K562 (cell line): ENCODE results near the gene FLRT1. TPM values are rescaled to one million over a fixed set of nuclear protein-coding genes. Genes with fewer than 3 reads are reported as not detected.

ENCODE experiments used
- ATAC-seq: fragments of 200-7000 bp; cut with Tn5 transposase; 3 replicates; pipeline ENCODE4 v1.9.1; 2020; ENCODE audit warnings: moderate library complexity
- BruUV-seq: library from RNA; stranded (reverse); fragments of 400-500 nt; replicated peaks from 2 replicates; lab custom pipeline; 2021; lab: Mats Ljungman, UMichigan
- CTCF ChIA-PET: fragments of 300-600 bp; formaldehyde crosslinking; extraction: SDS; loops from one replicate; lab custom pipeline; 2021; ENCODE audit warnings: low intra/inter-chr PET ratio; lab: Yijun Ruan, JAX
- POLR2A ChIA-PET: fragments of 300-600, 350-650 bp; sonication (Branson Sonifier 250); formaldehyde crosslinking; extraction: SDS; loops from one replicate; lab custom pipeline; 2021; ENCODE audit warnings: antibody characterized with exemption, inconsistent platforms; lab: Yijun Ruan, JAX
- DNase-seq, 4 experiments: peaks; one replicate each; pipeline versions ENCODE4 v3.0.0 to v3.0.0-alpha.2; 2011 to 2018; ENCODE audit warnings: low spot score in 3 of 4, mixed read lengths in 3 of 4; ENCODE audit errors: extremely low read depth in 1 of 4
- FAIRE-seq: peaks from 2 replicates; lab custom pipeline; 2011; peaks lifted over from hg19 to GRCh38; lab: Jason Lieb, UNC
- H2AFZ ChIP-seq: 2 replicates; pipeline ENCODE4 v1.6.0; 2011; ENCODE audit warnings: low read depth, low read length, control low read depth, inconsistent platforms
- H3K27ac ChIP-seq: fragments of 200-600 bp; 3 replicates; pipeline ENCODE4 v1.8.0; 2011; ENCODE audit warnings: low read depth, mild to moderate bottlenecking, control low read depth, inconsistent platforms, low read length, moderate library complexity, mixed read lengths; ENCODE audit errors: extremely low read depth
- H3K27me3 ChIP-seq, 2 experiments: fragments of 300-600 bp in 1 of 2; 2 replicates in 1 of 2; 3 replicates in 1 of 2; pipeline versions ENCODE4 v1.6.0 to v1.8.0; 2011; ENCODE audit warnings: inconsistent platforms in 2 of 2, low read length in 2 of 2, mild to moderate bottlenecking in 1 of 2, mixed read lengths in 1 of 2, moderate library complexity in 1 of 2; ENCODE audit not compliant: control insufficient read depth in 2 of 2, insufficient read depth in 2 of 2
- H3K36me3 ChIP-seq: fragments of 300-600 bp; 3 replicates; pipeline ENCODE4 v1.8.0; 2011; ENCODE audit warnings: mild to moderate bottlenecking, low read length, inconsistent platforms; ENCODE audit not compliant: control insufficient read depth, insufficient read depth
- H3K4me1 ChIP-seq, 2 experiments: fragments of 200-600 bp in 1 of 2; replicated peaks in 1 of 2; 2 replicates in 1 of 2; 3 replicates in 1 of 2; pipeline versions ENCODE4 v1.5.1 to v1.8.0; 2011; ENCODE audit warnings: inconsistent platforms in 2 of 2, low read length in 2 of 2, mild to moderate bottlenecking in 1 of 2, mixed read lengths in 1 of 2, moderate library complexity in 1 of 2; ENCODE audit not compliant: control insufficient read depth in 2 of 2, insufficient read depth in 2 of 2
- H3K4me2 ChIP-seq: 2 replicates; pipeline ENCODE4 v1.6.1; 2011; ENCODE audit warnings: low read length, control low read depth, inconsistent platforms, mixed read lengths; ENCODE audit not compliant: insufficient read depth
- H3K4me3 ChIP-seq: fragments of 200-600 bp; sonication (generic), shearing (Covaris generic); 2 replicates; pipeline ENCODE4 v1.5.1; 2016; ENCODE audit warnings: control low read depth, inconsistent platforms
- H3K79me2 ChIP-seq: fragments of 200-600 bp; 3 replicates; pipeline ENCODE4 v1.8.0; 2011; ENCODE audit warnings: low read length, inconsistent platforms; ENCODE audit not compliant: control insufficient read depth, insufficient read depth
- H3K9ac ChIP-seq, 2 experiments: 2 replicates each; pipeline versions ENCODE4 v1.6.0 to v1.6.1; 2011; ENCODE audit warnings: low read depth in 2 of 2, low read length in 2 of 2, control low read depth in 1 of 2, inconsistent platforms in 1 of 2, mild to moderate bottlenecking in 1 of 2, mixed read lengths in 1 of 2; ENCODE audit not compliant: insufficient read depth in 1 of 2
- H3K9me1 ChIP-seq: one replicate; pipeline ENCODE4 v1.6.0; 2011; ENCODE audit warnings: inconsistent platforms, mild to moderate bottlenecking, low read length, moderate library complexity; ENCODE audit not compliant: control insufficient read depth, insufficient read depth
- H3K9me3 ChIP-seq: replicated peaks from 2 replicates; pipeline ENCODE4 v1.5.1; 2011; ENCODE audit warnings: low read depth, low read length, inconsistent platforms; ENCODE audit not compliant: control insufficient read depth, insufficient read depth
- H4K20me1 ChIP-seq: replicated peaks from 2 replicates; pipeline ENCODE4 v1.6.1; 2011; ENCODE audit warnings: low read length, inconsistent platforms, mixed read lengths; ENCODE audit not compliant: control insufficient read depth, insufficient read depth
- BHLHE40 ChIP-seq: IDR thresholded peaks from 2 replicates; pipeline ENCODE4 v1.6.1; 2011; ENCODE audit warnings: low read length, improper control_type of control experiment
- BMI1 ChIP-seq: fragments of 150-350 bp; IDR thresholded peaks from 2 replicates; pipeline ENCODE4 v1.6.1; 2014; ENCODE audit warnings: low read length
- GATAD2B ChIP-seq: fragments of 450-650 bp; IDR thresholded peaks from 2 replicates; pipeline ENCODE4 v1.6.1; 2017; ENCODE audit warnings: mild to moderate bottlenecking, borderline replicate concordance
- IRF1 ChIP-seq: sonication (generic); formaldehyde crosslinking; IDR thresholded peaks from 2 replicates; pipeline ENCODE4 v1.8.0; 2022; ENCODE audit warnings: missing genetic modification reagents, mild to moderate bottlenecking, borderline replicate concordance
- JUNB ChIP-seq: fragments of 450-650 bp; formaldehyde crosslinking; conservative IDR thresholded peaks from 2 replicates; pipeline ENCODE4 v1.4.0; 2020; ENCODE audit warnings: mild to moderate bottlenecking
- NFXL1 ChIP-seq: fragments of 450-650 bp; formaldehyde crosslinking; IDR thresholded peaks from 2 replicates; pipeline ENCODE4 v1.4.0; 2021; ENCODE audit warnings: mild to moderate bottlenecking
- PHF20 ChIP-seq: fragments of 450-650 bp; IDR thresholded peaks from 2 replicates; pipeline ENCODE4 v1.6.1; 2018; ENCODE audit not compliant: partially characterized antibody
- TBL1XR1 ChIP-seq, 2 experiments: IDR thresholded peaks; 2 replicates each; pipeline ENCODE4 v1.6.1; 2012; ENCODE audit warnings: improper control_type of control experiment in 2 of 2, low read length in 2 of 2, mild to moderate bottlenecking in 1 of 2
- TCF7L2 ChIP-seq: fragments of 150-350 bp; IDR thresholded peaks from 2 replicates; pipeline ENCODE4 v1.6.1; 2016; ENCODE audit warnings: low read depth, mild to moderate bottlenecking, low read length, moderate library complexity
- TFE3 ChIP-seq: fragments of 450-650 bp; formaldehyde crosslinking; IDR thresholded peaks from 2 replicates; pipeline ENCODE4 v1.4.0; 2020; ENCODE audit warnings: mild to moderate bottlenecking, mixed read lengths
- ZBTB33 ChIP-seq: sonication (generic); formaldehyde crosslinking; IDR thresholded peaks from 2 replicates; pipeline ENCODE4 v1.8.1; 2023; ENCODE audit warnings: mild to moderate bottlenecking, missing genetic modification reagents
- ZNF140 ChIP-seq: fragments of 250-450 bp; sonication (Bioruptor Pico); IDR thresholded peaks from 2 replicates; pipeline ENCODE4 v1.8.0; 2021; ENCODE audit warnings: moderate library complexity, mild to moderate bottlenecking, inconsistent platforms
- ZNF398 ChIP-seq: fragments of 250-450 bp; sonication (Bioruptor Pico); IDR thresholded peaks from 2 replicates; pipeline ENCODE4 v1.8.0; 2021; ENCODE audit warnings: moderate library complexity, mild to moderate bottlenecking, inconsistent platforms
- ZNF444 ChIP-seq: fragments of 250-450 bp; sonication (Bioruptor Pico); IDR thresholded peaks from 2 replicates; pipeline ENCODE4 v1.4.0; 2020; ENCODE audit warnings: mild to moderate bottlenecking, moderate library complexity
- ZNF780A ChIP-seq: fragments of 250-450 bp; sonication (Bioruptor Pico); IDR thresholded peaks from 2 replicates; pipeline ENCODE4 v1.5.0; 2021; ENCODE audit warnings: mild to moderate bottlenecking
- ZZZ3 ChIP-seq: fragments of 450-650 bp; IDR thresholded peaks from 2 replicates; pipeline ENCODE4 v1.6.1; 2016; ENCODE audit warnings: antibody characterized with exemption, mild to moderate bottlenecking, moderate library complexity
- whole genome bisulfite sequencing: fragments of 100-300 bp; shearing (Covaris generic); methylation state at CpG from one replicate; pipeline ENCODE4 v1.1.6; 2016; ENCODE audit warnings: low coverage, mixed read lengths; ENCODE audit not compliant: insufficient coverage; ENCODE audit errors: missing lambda C conversion rate; 5-methylcytosine and 5-hydroxymethylcytosine counted together
- in situ Hi-C: fragments of 300-500 bp; cut with MboI; formaldehyde crosslinking; loops from 4 replicates; pipeline ENCODE4 v1.15.0; 2018; ENCODE audit warnings: inconsistent platforms, mixed read lengths
- intact Hi-C: fragments of 100-400 bp; cut with micrococcal nuclease; formaldehyde crosslinking; loops from 2 replicates; pipeline ENCODE4 v1.14.2; 2022
- polyA plus RNA-seq, 8 experiments: library from polyadenylated mRNA; depleted of rRNA in 4 of 8; stranded (reverse) in 5 of 8; unstranded in 3 of 8; fragments of >200 nt; fragmentation: Nextera tagmentation in 2 of 8; fragmentation: Illumina TruSeq in 1 of 8; extraction: Ambion mirVana in 2 of 8; extraction: Trizol in 1 of 8; gene quantifications; 2 replicates each; pipeline versions ENCODE4 v1.2.1 to v1.2.3, GENCODE V29; 2011 to 2014; ENCODE audit warnings: inconsistent platforms in 1 of 8, missing spikeins in 1 of 8
- total RNA-seq, 7 experiments: library from RNA; depleted of rRNA in 6 of 7; stranded (reverse); fragments of >200 nt in 6 of 7; fragmentation: Illumina TruSeq in 2 of 7; extraction: Trizol in 2 of 7; gene quantifications; 2 replicates each; pipeline versions ENCODE4 v1.2.1 to v1.2.3, GENCODE V29; 2011 to 2021; ENCODE audit warnings: low replicate concordance in 1 of 7

Gene FLRT1
- total and polyA plus RNA-seq, 9 of the 15 experiments (the other 6 are each of a cell fraction or from before 2014, with no cell fraction given): not detected

- ChIA-PET CTCF (no interaction called here), POLR2A (no interaction called here)
- DNase-seq (no peak), ATAC-seq (no peak), FAIRE-seq (no peak)
- Histone ChIP-seq H3K4me1 (peaks cover 0 to 37% of the 10 kb centered on the region in 2 experiments; a peak in 2 of 5 replicates), H3K79me2 (no peaks in the 10 kb centered on the region), H3K9me1 (no peaks in the 10 kb centered on the region), H3K27ac (no peak overlapping the region), H3K9me3 (no peaks in the 10 kb centered on the region), H2AFZ (no peak overlapping the region), H3K9ac (no peak overlapping the region), H3K4me3 (no peak overlapping the region), H3K27me3 (0 out of 5 replicates have a peak, but pooled peaks cover 2 to 12% of the 10 kb centered on the region in 2 experiments), H3K4me2 (no peak overlapping the region), H4K20me1 (peaks cover 47% of the 10 kb centered on the region), H3K36me3 (no peaks in the 10 kb centered on the region)
- TF ChIP-seq ZZZ3 (no peak), TFE3 (CRISPR knock-in tag) (no peak), ZNF444 (no peak), IRF1 (no peak), BMI1 (no peak), ZNF140 (CRISPR knock-in tag) (no peak), TBL1XR1 (IDR thresholded peaks at IDR 0.05; ENCODE audit: low read length in 2 of 2) (no peak), ZNF780A (CRISPR knock-in tag) (no peak), ZNF398 (CRISPR knock-in tag) (no peak), NFXL1 (CRISPR knock-in tag) (no peak), GATAD2B (no peak), PHF20 (no peak), BHLHE40 (no peak), ZBTB33 (no peak), JUNB (CRISPR knock-in tag) (no peak), TCF7L2 (no peak)
- intact Hi-C loops: loop anchor here (5.0 kb wide), 1 partner anchor 105 kb away; no protein-coding TSS in a partner anchor
- in situ Hi-C loops: no loop called here
- 67% methylated on average over 6 of the region's 9 CpGs for WGBS
- no TSS peak for BruUV-seq
These were observed 6.1 kb downstream of the FLRT1 start for GRCh38 chr11:64041846-64042245.
